Neutrophil (primary cell): ENCODE measurements around the gene PRDM11.

Experiments
- H3K27ac ChIP-seq: fragments of 200-600 bp; sonication (generic); 2 replicates; pipeline ENCODE4 v1.5.1; 2016; ENCODE audit warnings: mild to moderate bottlenecking, moderate library complexity
- H3K27me3 ChIP-seq: fragments of 200-600 bp; sonication (generic); 2 replicates; pipeline ENCODE4 v1.6.0; 2016; ENCODE audit warnings: mild to moderate bottlenecking
- H3K36me3 ChIP-seq: fragments of 200-600 bp; sonication (generic); 2 replicates; pipeline ENCODE4 v1.5.1; 2017
- H3K4me1 ChIP-seq, 2 experiments: fragments of 200-600 bp in 1 of 2; sonication (generic) in 1 of 2; 1 replicate in 1 of 2; 2 replicates in 1 of 2; pipeline versions ENCODE4 v1.5.1 to v1.6.1; 2013 to 2016; ENCODE audit warnings: low read depth in 1 of 2, low read length in 1 of 2, mild to moderate bottlenecking in 1 of 2, moderate library complexity in 1 of 2; ENCODE audit not compliant: control insufficient read depth in 1 of 2, insufficient read depth in 1 of 2
- H3K4me3 ChIP-seq, 2 experiments: fragments of 200-600 bp in 1 of 2; sonication (generic) in 1 of 2; 1 replicate in 1 of 2; 2 replicates in 1 of 2; pipeline ENCODE4 v1.5.1; 2013 to 2016; ENCODE audit warnings: low read depth in 1 of 2, low read length in 1 of 2, mild to moderate bottlenecking in 1 of 2, moderate library complexity in 1 of 2
- H3K9me3 ChIP-seq: fragments of 200-600 bp; sonication (generic); 2 replicates; pipeline ENCODE4 v1.5.1; 2016
- CTCF ChIP-seq: fragments of 200-600 bp; sonication (generic); IDR thresholded peaks from 2 replicates; pipeline ENCODE4 v1.5.1; 2016; ENCODE audit warnings: antibody characterized with exemption

Gene PRDM11

GRCh38 chr11:45180848-45181192, 34.4 kb downstream of the PRDM11 start:
- no peak for TF ChIP-seq CTCF
- Histone ChIP-seq H3K4me3 (no peak overlapping the region), H3K9me3 (no peaks in the 10 kb centered on the region), H3K36me3 (no peaks in the 10 kb centered on the region), H3K27me3 (peaks cover 54% of the 10 kb centered on the region), H3K4me1 (peaks cover 0 to 15% of the 10 kb centered on the region in 2 experiments), H3K27ac (no peak overlapping the region)

- H3K36me3 ChIP-seq, result no peaks in the 10 kb centered on the region
- no peak overlapping the region for H3K27ac ChIP-seq
- no peak overlapping the region for H3K4me3 ChIP-seq
- TF ChIP-seq CTCF, result no peak
- peaks cover 0 to 15% of the 10 kb centered on the region in 2 experiments for H3K4me1 ChIP-seq
- H3K9me3 ChIP-seq, result no peaks in the 10 kb centered on the region
- peaks cover 54% of the 10 kb centered on the region for H3K27me3 ChIP-seq
Measured at GRCh38 chr11:45181193-45181888, 34.9 kb downstream of the PRDM11 start.

- Histone ChIP-seq H3K27ac (no peak overlapping the region), H3K9me3 (no peaks in the 10 kb centered on the region), H3K4me3 (no peak overlapping the region), H3K36me3 (no peaks in the 10 kb centered on the region), H3K27me3 (peaks cover 52% of the 10 kb centered on the region), H3K4me1 (peaks cover 0 to 15% of the 10 kb centered on the region in 2 experiments)
- TF ChIP-seq CTCF, result no peak
Measured at GRCh38 chr11:45181889-45182550, 35.6 kb downstream of the PRDM11 start.

GRCh38 chr11:45182902-45183301, 36.5 kb downstream of the PRDM11 start:
- Histone ChIP-seq H3K27me3 (peaks cover 43% of the 10 kb centered on the region), H3K9me3 (no peaks in the 10 kb centered on the region), H3K36me3 (no peaks in the 10 kb centered on the region), H3K27ac (no peak overlapping the region), H3K4me1 (peaks cover 0 to 15% of the 10 kb centered on the region in 2 experiments), H3K4me3 (no peak overlapping the region)
- no peak for TF ChIP-seq CTCF

GRCh38 chr11:45184640-45185039, 38.2 kb downstream of the PRDM11 start:
- Histone ChIP-seq H3K4me1 (peaks cover 0 to 15% of the 10 kb centered on the region in 2 experiments), H3K4me3 (no peak overlapping the region), H3K9me3 (no peaks in the 10 kb centered on the region), H3K27ac (no peak overlapping the region), H3K27me3 (peaks cover 26% of the 10 kb centered on the region), H3K36me3 (no peaks in the 10 kb centered on the region)
- no peak for TF ChIP-seq CTCF
